Measurements from ENCODE around the gene ZNF175. TPM values are rescaled to one million over a fixed set of nuclear protein-coding genes. Genes with fewer than 3 reads are reported as not detected.

Gene ZNF175
- total RNA-seq, 4 donors from 2014 or later, result 3.6 to 5.8 (median 4.9) TPM

- DNase-seq (ENCODE audit: extremely low spot score), result no peak
- H3K4me3 ChIP-seq, result peak overlapping the region; percentile 67 to 74 (median 70)
- peaks cover 0 to 5% (median 0%) of the 10 kb centered on the region in 4 donors for H3K36me3 ChIP-seq
- no peaks in the 10 kb centered on the region for H3K9me3 ChIP-seq
- 10% methylated on average over 6 of the region's 6 CpGs for WGBS
- peaks cover 15 to 22% (median 20%) of the 10 kb centered on the region in 4 donors for H3K4me1 ChIP-seq
- peaks cover 0 to 26% (median 0%) of the 10 kb centered on the region in 4 donors for H3K27me3 ChIP-seq
- TF ChIP-seq POLR2AphosphoS5 (IDR thresholded peaks at IDR 0.05) (no peak), POLR2A (IDR thresholded peaks at IDR 0.05; ENCODE audit: low read depth) (no peak), EP300 (IDR thresholded peaks at IDR 0.05) (no peak)
- TF ChIP-seq, protein P1, sequence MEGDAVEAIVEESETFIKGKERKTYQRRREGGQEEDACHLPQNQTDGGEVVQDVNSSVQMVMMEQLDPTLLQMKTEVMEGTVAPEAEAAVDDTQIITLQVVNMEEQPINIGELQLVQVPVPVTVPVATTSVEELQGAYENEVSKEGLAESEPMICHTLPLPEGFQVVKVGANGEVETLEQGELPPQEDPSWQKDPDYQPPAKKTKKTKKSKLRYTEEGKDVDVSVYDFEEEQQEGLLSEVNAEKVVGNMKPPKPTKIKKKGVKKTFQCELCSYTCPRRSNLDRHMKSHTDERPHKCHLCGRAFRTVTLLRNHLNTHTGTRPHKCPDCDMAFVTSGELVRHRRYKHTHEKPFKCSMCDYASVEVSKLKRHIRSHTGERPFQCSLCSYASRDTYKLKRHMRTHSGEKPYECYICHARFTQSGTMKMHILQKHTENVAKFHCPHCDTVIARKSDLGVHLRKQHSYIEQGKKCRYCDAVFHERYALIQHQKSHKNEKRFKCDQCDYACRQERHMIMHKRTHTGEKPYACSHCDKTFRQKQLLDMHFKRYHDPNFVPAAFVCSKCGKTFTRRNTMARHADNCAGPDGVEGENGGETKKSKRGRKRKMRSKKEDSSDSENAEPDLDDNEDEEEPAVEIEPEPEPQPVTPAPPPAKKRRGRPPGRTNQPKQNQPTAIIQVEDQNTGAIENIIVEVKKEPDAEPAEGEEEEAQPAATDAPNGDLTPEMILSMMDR (IDR thresholded peaks at IDR 0.05), result no peak
- intact Hi-C loops (cut with DNase I), result loop anchor here (2.0 to 5.0 kb wide), 2 partner anchors 22 to 487 kb away; partner anchors contain the start of gene CTU1
- peak overlapping the region; percentile 48 to 69 (median 61) for H3K27ac ChIP-seq (replicated peaks in 1 of 4)
Observed at GRCh38 chr19:51594774-51595109, 23.7 kb downstream of the ZNF175 start.

DNA sequence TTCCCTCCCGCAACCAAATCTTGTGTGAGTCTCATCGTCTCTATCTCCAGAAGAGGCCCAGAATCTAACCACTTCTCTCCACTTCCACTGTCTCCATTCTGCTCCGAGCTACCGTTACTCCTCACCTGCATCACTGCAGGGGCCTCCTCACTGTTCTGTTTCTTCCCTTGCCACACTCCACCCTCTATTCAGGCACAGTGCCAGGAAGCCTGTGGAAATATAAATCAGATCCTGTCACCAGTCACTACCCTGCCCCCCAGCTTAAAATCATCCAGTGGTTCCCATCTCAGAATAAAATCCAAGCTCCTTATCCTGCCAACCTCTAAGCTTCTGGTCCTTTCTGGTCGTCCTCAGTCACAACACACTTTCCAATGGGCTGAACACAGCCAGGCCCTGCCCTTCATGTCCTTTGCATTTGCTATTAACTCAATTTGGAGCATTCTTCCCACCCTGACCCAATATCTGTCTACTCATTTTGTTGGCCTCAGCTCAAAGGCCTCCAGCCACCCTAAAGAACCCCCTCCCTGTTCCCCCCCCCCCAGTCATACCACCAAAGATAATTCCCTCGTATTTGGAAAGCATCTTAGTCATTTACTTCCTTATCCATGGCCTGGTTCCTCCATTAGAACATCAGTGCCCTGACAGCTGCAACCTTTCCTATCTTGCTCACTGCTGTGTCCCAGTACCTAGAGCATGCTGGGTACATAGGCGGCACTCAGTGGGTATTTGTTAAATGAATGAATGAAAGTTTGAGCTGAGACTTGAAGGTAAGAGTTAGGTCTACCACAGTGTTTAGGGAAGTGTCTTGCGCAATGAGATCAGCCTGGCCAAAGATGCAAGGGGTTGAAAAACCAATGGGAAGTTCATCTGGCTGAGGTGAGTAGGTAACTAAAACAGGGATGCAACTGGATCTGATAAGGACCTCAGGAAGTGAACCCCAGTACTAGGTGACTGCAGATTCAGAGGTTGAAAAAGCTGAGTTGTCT, 24.4 kb downstream of the ZNF175 start:
- Histone ChIP-seq H3K9me3 (no peaks in the 10 kb centered on the region), H3K4me3 (peak overlapping the region in 2 of 4 donors; percentile 67 to 74), H3K4me1 (peaks cover 15 to 22% (median 20%) of the 10 kb centered on the region in 4 donors), H3K36me3 (peaks cover 0 to 5% (median 0%) of the 10 kb centered on the region in 4 donors), H3K27ac (replicated peaks in 1 of 4) (no peak overlapping the region), H3K27me3 (peaks cover 0 to 34% (median 0%) of the 10 kb centered on the region in 4 donors)
- DNase-seq (ENCODE audit: extremely low spot score), result peak; percentile 17
- intact Hi-C loops (cut with DNase I), result loop anchor here (2.0 to 5.0 kb wide), 2 partner anchors 23 to 488 kb away; partner anchors contain the start of gene CTU1
- WGBS, result 84% methylated on average over 8 of the region's 8 CpGs
- TF ChIP-seq POLR2AphosphoS5 (IDR thresholded peaks at IDR 0.05), result no peak
- TF ChIP-seq POLR2A (IDR thresholded peaks at IDR 0.05; ENCODE audit: low read depth), result no peak
- no peak for TF ChIP-seq EP300 (IDR thresholded peaks at IDR 0.05)
- TF ChIP-seq, protein P1 (IDR thresholded peaks at IDR 0.05), result no peak

GRCh38 chr19:51598159-51598915, 27.3 kb downstream of the ZNF175 start:
- no peaks in the 10 kb centered on the region for H3K9me3 ChIP-seq
- peak; percentile 57 for DNase-seq (ENCODE audit: extremely low spot score)
- peaks cover 0 to 5% (median 0%) of the 10 kb centered on the region in 4 donors for H3K36me3 ChIP-seq
- no peak overlapping the region for H3K4me3 ChIP-seq
- intact Hi-C loops (cut with DNase I), result loop anchor here (5.0 kb wide), 1 partner anchor 491 kb away; the partner anchor contains the start of gene CTU1
- peaks cover 0 to 56% (median 2%) of the 10 kb centered on the region in 4 donors for H3K27me3 ChIP-seq
- no peak for TF ChIP-seq POLR2AphosphoS5 (IDR thresholded peaks at IDR 0.05)
- no peak for TF ChIP-seq POLR2A (IDR thresholded peaks at IDR 0.05; ENCODE audit: low read depth)
- TF ChIP-seq EP300 (IDR thresholded peaks at IDR 0.05), result no peak
- TF ChIP-seq, protein P1 (IDR thresholded peaks at IDR 0.05), result no peak
- H3K4me1 ChIP-seq, result peaks cover 11 to 27% (median 14%) of the 10 kb centered on the region in 4 donors
- no peak overlapping the region for H3K27ac ChIP-seq (replicated peaks in 1 of 4)
- WGBS, result 96% methylated on average over 29 of the region's 31 CpGs

DNA sequence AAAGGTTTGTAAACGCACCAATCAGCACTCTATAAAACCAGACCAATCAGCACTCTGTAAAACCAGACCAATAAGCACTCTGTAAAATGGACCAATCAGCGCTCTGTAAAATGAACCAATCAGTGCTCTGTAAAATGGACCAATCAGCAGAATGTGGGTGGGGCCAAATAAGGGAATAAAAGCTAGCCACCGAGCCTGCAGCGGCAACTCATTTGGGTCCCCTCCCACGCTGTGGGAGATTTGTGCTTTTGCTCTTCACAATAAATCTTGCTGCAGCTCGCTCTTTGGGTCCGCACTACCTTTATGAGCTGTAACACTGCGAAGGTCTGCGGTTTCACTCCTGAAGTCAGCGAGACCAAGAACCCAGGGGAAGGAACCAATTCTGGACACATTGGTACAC, 28.0 kb downstream of the ZNF175 start:
- DNase-seq (ENCODE audit: extremely low spot score), result peak; percentile 12
- peaks cover 6 to 20% (median 7%) of the 10 kb centered on the region in 4 donors for H3K4me1 ChIP-seq
- intact Hi-C loops (cut with DNase I), result loop anchor here (5.0 kb wide), 1 partner anchor 492 kb away; the partner anchor contains the start of gene CTU1
- no peak for TF ChIP-seq EP300 (IDR thresholded peaks at IDR 0.05)
- no peak for TF ChIP-seq POLR2AphosphoS5 (IDR thresholded peaks at IDR 0.05)
- peaks cover 0 to 56% (median 2%) of the 10 kb centered on the region in 4 donors for H3K27me3 ChIP-seq
- H3K27ac ChIP-seq (replicated peaks in 1 of 4), result no peak overlapping the region
- WGBS, result 95% methylated on average over 10 of the region's 10 CpGs
- peaks cover 0 to 5% (median 0%) of the 10 kb centered on the region in 4 donors for H3K36me3 ChIP-seq
- H3K9me3 ChIP-seq, result no peaks in the 10 kb centered on the region
- H3K4me3 ChIP-seq, result no peak overlapping the region
